ENCODE measurements around the gene ZMPSTE24. TPM values are rescaled to one million over a fixed set of nuclear protein-coding genes. Genes with fewer than 3 reads are reported as not detected.
"Not testable (repeated sequence)": the region's sequence is repeated elsewhere in the genome, so short reads cannot be mapped to it uniquely, and the experiment has no call there.

ZMPSTE24 gene
- total RNA-seq, 1 experiment from 2014 or later: 112 TPM

- no peak for DNase-seq (ENCODE audit: low read depth in 1 of 2, low spot score in 2 of 2)
- peaks cover 23% of the 10 kb centered on the region for H3K27me3 ChIP-seq (replicated peaks)
- no peak overlapping the region for H3K27ac ChIP-seq
- peaks cover 7% of the 10 kb centered on the region for H3K9me3 ChIP-seq (replicated peaks)
- H3K4me1 ChIP-seq (replicated peaks): peaks cover 34% of the 10 kb centered on the region
- H3K36me3 ChIP-seq: no peaks in the 10 kb centered on the region
- H3K4me3 ChIP-seq: no peak overlapping the region
Observed at GRCh38 chr1:40313329-40313957, 55.4 kb downstream of the ZMPSTE24 start.

GRCh38 chr1:40313958-40314720 is 56.1 kb downstream of the ZMPSTE24 start:
- no peak overlapping the region for H3K27ac ChIP-seq
- H3K4me1 ChIP-seq (replicated peaks): peaks cover 34% of the 10 kb centered on the region
- no peak for DNase-seq (ENCODE audit: low read depth in 1 of 2, low spot score in 2 of 2)
- H3K36me3 ChIP-seq: no peaks in the 10 kb centered on the region
- peaks cover 7% of the 10 kb centered on the region for H3K9me3 ChIP-seq (replicated peaks)
- no peak overlapping the region for H3K4me3 ChIP-seq
- peaks cover 23% of the 10 kb centered on the region for H3K27me3 ChIP-seq (replicated peaks)

- H3K27ac ChIP-seq: no peak overlapping the region
- H3K4me1 ChIP-seq (replicated peaks): peaks cover 34% of the 10 kb centered on the region
- peaks cover 23% of the 10 kb centered on the region for H3K27me3 ChIP-seq (replicated peaks)
- H3K36me3 ChIP-seq: no peaks in the 10 kb centered on the region
- no peak for DNase-seq (ENCODE audit: low read depth in 1 of 2, low spot score in 2 of 2)
- H3K4me3 ChIP-seq: no peak overlapping the region
- H3K9me3 ChIP-seq (replicated peaks): peaks cover 7% of the 10 kb centered on the region
Observed at GRCh38 chr1:40314721-40315238, 56.7 kb downstream of the ZMPSTE24 start.

- no peak overlapping the region for H3K4me3 ChIP-seq
- H3K27me3 ChIP-seq (replicated peaks): peaks cover 23% of the 10 kb centered on the region
- H3K9me3 ChIP-seq (replicated peaks): peaks cover 7% of the 10 kb centered on the region
- peaks cover 34% of the 10 kb centered on the region for H3K4me1 ChIP-seq (replicated peaks)
- peak in 1 of 2 experiments; percentile 32 for DNase-seq (ENCODE audit: low read depth in 1 of 2, low spot score in 2 of 2)
- no peaks in the 10 kb centered on the region for H3K36me3 ChIP-seq
- no peak overlapping the region for H3K27ac ChIP-seq
Observed at GRCh38 chr1:40315239-40315794, 57.3 kb downstream of the ZMPSTE24 start.

- H3K9me3 ChIP-seq (replicated peaks): peaks cover 7% of the 10 kb centered on the region
- no peaks in the 10 kb centered on the region for H3K36me3 ChIP-seq
- peak in 1 of 2 experiments; percentile 18 for DNase-seq (ENCODE audit: low read depth in 1 of 2, low spot score in 2 of 2)
- peaks cover 23% of the 10 kb centered on the region for H3K27me3 ChIP-seq (replicated peaks)
- peak overlapping the region; percentile 34 for H3K4me3 ChIP-seq
- H3K27ac ChIP-seq: no peak overlapping the region
- peaks cover 34% of the 10 kb centered on the region for H3K4me1 ChIP-seq (replicated peaks)
Observed at GRCh38 chr1:40315795-40316594, 58.0 kb downstream of the ZMPSTE24 start.

- Histone ChIP-seq H3K4me1 (replicated peaks) (peaks cover 34% of the 10 kb centered on the region), H3K27me3 (replicated peaks) (peaks cover 23% of the 10 kb centered on the region), H3K27ac (no peak within 1 kb of the TSS), H3K4me3 (peak within 1 kb of the TSS; percentile 34), H3K9me3 (replicated peaks) (peaks cover 7% of the 10 kb centered on the region), H3K36me3 (no peaks in the 10 kb centered on the region)
- DNase-seq (ENCODE audit: low read depth in 1 of 2, low spot score in 2 of 2): peak in 1 of 2 experiments; percentile 27
Observed at GRCh38 chr1:40316595-40317393, 58.8 kb downstream of the ZMPSTE24 start, which contains the start of gene COL9A2. TSS of gene COL9A2 (minus strand) at chr1:40317286. CDS start at chr1:40317197, 89 bp downstream.

GRCh38 chr1:40317394-40318074 is 59.5 kb downstream of the ZMPSTE24 start:
- peaks cover 23% of the 10 kb centered on the region for H3K27me3 ChIP-seq (replicated peaks)
- no peak for DNase-seq (ENCODE audit: low read depth in 1 of 2, low spot score in 2 of 2)
- no peak overlapping the region for H3K4me3 ChIP-seq
- H3K9me3 ChIP-seq (replicated peaks): peaks cover 7% of the 10 kb centered on the region
- peaks cover 34% of the 10 kb centered on the region for H3K4me1 ChIP-seq (replicated peaks)
- no peak overlapping the region for H3K27ac ChIP-seq
- H3K36me3 ChIP-seq: no peaks in the 10 kb centered on the region

- Histone ChIP-seq H3K27ac (no peak overlapping the region), H3K9me3 (replicated peaks) (peaks cover 7% of the 10 kb centered on the region), H3K27me3 (replicated peaks) (peaks cover 23% of the 10 kb centered on the region), H3K36me3 (no peaks in the 10 kb centered on the region), H3K4me1 (replicated peaks) (peaks cover 30% of the 10 kb centered on the region), H3K4me3 (no peak overlapping the region)
- DNase-seq (ENCODE audit: low read depth in 1 of 2, low spot score in 2 of 2): no peak
Observed at GRCh38 chr1:40318476-40318875, 60.4 kb downstream of the ZMPSTE24 start.

- Histone ChIP-seq H3K27ac (no peak overlapping the region), H3K4me1 (replicated peaks) (peaks cover 24% of the 10 kb centered on the region), H3K4me3 (no peak overlapping the region), H3K9me3 (replicated peaks) (peaks cover 7% of the 10 kb centered on the region), H3K36me3 (no peaks in the 10 kb centered on the region), H3K27me3 (replicated peaks) (peaks cover 23% of the 10 kb centered on the region)
- no peak for DNase-seq (ENCODE audit: low read depth in 1 of 2, low spot score in 2 of 2)
Observed at GRCh38 chr1:40318970-40319621, 61.1 kb downstream of the ZMPSTE24 start.

- H3K36me3 ChIP-seq; H3K9me3 ChIP-seq (replicated peaks); H3K4me1 ChIP-seq (replicated peaks); H3K27me3 ChIP-seq (replicated peaks); H3K27ac ChIP-seq; DNase-seq (ENCODE audit: low read depth in 1 of 2, low spot score in 2 of 2); H3K4me3 ChIP-seq: not testable (repeated sequence)
Observed at GRCh38 chr1:40331403-40331802, 73.4 kb downstream of the ZMPSTE24 start.

- Histone ChIP-seq H3K27me3 (replicated peaks) (no peaks in the 10 kb centered on the region), H3K36me3 (no peaks in the 10 kb centered on the region), H3K27ac (no peak overlapping the region), H3K9me3 (replicated peaks) (no peaks in the 10 kb centered on the region), H3K4me1 (replicated peaks) (no peaks in the 10 kb centered on the region), H3K4me3 (no peak overlapping the region)
- DNase-seq (ENCODE audit: low read depth in 1 of 2, low spot score in 2 of 2): no peak
Observed at GRCh38 chr1:40332695-40333094, 74.7 kb downstream of the ZMPSTE24 start.

- H3K27me3 ChIP-seq (replicated peaks): no peaks in the 10 kb centered on the region
- no peak overlapping the region for H3K4me3 ChIP-seq
- DNase-seq (ENCODE audit: low read depth in 1 of 2, low spot score in 2 of 2): no peak
- peaks cover 3% of the 10 kb centered on the region; the same call in 1 of the 2 replicates for H3K4me1 ChIP-seq (replicated peaks)
- no peak overlapping the region for H3K27ac ChIP-seq
- no peaks in the 10 kb centered on the region for H3K36me3 ChIP-seq
- no peaks in the 10 kb centered on the region for H3K9me3 ChIP-seq (replicated peaks)
Observed at GRCh38 chr1:40337443-40337842, 79.4 kb downstream of the ZMPSTE24 start.

Data from SJSA1 (cell line).